GM18870 (cell line): ENCODE data around the gene BRAF.
"Not testable (repeated sequence)": the region's sequence is repeated elsewhere in the genome, so short reads cannot be mapped to it uniquely, and the experiment has no call there.

ENCODE experiments used
- ATAC-seq: cut with Tn5 transposase; IDR thresholded peaks from one replicate; pipeline ENCODE4 v1.9.1; 2021; ENCODE audit warnings: moderate library complexity; ENCODE audit not compliant: unreplicated experiment

The BRAF gene

DNA sequence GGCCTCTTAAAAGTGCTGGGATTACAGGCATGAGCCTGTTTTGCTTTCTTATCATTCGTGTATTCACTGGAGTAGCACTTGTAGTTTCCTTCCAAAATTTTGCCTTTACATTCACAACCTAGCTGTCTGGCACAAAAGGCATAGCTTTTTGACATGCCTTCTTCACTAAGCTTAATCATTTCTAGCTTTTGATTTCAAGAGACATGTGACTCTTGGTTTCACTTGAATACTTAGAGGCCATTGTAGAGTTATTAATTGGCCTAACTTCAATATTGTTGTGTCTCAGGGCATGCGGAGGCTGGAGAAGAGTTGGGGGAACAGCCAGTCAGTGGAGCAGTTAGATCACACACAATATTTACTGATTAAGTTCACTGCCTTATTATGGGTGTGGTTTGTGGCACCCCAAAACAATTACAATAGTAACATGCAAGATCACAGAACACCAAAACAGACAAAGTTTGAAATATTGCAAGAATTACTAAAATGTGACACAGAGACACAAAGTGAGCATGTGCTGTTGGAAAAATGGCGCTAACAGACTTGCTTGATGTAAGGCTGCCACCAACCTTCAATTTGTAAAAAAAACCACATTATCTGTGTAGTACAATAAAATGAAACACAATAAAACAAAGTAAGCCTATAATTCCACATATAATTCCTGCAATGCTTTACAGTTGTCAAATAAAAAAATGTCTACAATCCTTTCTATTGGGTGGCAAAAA is 43.1 kb downstream of the BRAF start:
- no peak for ATAC-seq

DNA sequence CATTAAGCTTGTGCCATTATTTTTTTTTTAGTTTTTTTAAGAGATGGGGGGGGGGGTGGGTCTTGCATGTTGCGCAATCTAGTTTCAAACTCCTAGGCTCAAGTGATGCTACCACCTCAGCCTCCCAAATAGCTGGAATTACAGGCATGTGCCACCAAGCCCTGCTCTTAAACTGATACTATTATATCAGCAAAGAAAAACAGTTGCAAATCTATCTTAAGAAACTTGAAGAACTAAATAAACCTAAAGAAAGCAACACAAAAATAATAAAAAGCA is 47.5 kb downstream of the BRAF start:
- no peak for ATAC-seq

DNA sequence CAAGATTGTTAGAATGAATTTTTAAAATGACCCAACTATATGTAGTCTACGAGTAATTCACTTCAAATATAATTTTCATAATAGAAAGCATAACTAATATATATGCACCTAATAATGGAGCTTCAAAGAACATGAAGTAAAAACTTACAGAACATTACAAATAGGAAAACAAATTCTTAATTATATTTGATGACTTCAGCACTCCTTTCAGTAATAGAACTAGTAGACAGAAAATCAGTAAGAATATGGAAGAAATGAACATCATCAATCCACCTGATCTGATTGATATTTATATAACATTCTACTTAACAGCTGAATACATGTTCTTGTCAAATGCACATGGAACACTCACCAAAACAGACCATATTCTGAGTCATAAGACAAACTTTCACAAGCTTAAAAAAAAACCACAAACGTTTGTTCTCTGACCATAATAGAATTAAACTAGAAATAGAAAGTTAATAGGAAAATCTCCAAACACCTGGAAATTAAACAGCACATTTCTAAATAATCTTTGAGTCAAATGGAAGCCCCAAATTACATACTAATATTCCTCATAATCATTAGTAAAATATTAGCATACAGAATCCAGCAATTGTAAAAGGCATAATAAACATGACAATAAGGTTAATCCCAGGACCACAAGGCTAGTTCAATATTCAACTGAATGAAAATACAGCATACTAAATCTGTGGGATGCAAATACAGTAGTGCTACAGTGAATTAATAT is 48.0 kb downstream of the BRAF start:
- peak; percentile 90 for ATAC-seq

DNA sequence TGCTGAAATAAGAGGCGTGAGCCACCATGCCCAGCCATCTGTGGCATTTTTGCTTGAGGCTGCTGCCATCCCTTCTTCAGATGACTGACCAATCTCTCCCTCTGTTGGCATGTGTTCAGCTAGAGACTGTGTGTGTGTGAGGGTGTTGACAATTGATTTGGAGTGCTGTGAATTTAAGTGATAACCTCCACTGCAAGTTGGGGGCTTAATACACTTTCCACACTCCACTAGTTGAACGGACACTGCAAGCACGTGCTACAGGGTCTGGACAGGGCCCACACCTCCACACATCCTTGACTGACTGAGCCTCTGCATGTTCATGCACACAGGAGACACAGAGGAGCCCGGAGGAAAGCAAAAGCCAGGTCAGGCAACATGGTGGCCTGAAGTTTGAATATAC is 51.3 kb downstream of the BRAF start:
- ATAC-seq: no peak

DNA sequence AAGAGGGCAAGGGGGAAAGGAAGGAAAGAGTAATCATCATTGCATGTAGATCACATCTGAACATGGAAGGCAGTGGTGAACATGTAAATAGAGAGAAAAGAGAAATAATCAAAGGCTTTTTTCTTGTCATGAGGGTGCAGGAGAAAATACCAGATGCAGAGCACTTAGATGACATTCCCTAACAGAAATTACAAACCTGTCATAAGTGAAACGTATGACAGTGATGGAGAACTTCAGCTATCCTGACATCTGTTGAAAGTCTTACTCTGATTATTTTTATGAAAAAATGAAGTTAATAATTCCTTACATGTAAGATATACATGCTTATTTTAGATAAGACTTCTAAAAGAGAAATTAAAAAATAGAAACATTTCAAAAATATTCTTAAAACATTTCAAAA is 54.7 kb downstream of the BRAF start:
- no peak for ATAC-seq

DNA sequence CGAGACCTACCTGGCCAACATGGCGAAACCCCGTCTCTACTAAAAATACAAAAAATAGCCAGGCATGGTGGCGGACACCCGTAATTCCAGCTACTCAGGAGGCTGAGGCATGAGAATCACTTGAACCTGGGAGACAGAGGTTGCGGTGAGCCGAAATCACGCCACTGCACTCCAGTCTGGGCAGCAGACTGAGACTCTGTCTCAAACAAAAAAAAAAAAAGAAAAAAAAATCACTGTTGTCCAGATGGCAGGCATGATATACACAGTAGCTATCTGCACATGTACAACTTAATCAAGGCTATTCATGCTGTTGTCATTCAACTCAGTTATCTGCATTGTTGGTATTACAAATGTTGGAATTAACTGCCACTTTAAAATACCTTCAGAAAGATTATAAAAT is 55.3 kb downstream of the BRAF start:
- no peak for ATAC-seq

DNA sequence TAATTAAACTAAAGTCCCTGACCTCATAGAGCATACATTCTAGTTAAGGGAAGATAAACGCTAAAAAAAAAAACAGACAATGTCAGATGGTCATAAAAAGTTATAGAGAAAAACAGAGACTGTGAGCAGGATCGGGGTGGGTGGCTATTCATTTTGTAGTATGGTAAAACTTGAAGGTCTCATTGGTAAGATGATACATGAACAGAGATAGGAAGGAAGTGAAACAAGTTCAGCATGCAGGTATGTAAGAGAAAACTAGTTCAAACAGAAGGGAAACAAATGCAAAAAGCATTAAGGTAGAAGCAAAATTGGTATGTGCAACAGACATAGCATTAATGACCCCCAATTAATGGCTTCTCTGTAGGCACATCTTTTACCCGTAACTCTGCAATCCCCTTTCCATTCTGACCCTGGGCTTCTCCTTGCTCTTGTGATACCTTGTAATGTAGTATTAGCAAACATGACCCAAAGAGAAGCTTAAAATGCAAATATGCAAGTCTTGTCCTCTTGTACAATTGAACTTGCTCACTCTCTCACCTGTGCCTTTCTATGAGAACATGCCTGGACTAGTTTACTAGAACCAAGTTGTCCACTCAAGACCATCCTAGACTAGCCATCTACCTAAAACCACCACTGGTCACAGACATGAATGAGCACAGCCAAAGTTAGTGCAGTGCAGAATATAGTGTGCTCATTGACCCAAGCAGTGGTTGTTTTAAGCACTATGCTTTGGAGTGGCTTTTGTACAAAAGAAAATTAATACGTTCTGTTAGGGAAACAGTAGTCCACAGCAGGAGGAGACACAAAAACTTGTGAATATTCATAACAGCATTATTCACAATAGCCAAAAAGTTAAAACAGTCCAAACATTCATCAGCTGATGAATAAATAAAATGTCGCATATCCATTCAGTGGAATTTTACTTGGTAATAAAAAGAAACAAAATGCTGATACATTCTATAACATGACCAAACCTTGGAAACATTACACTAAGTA is 57.0 kb downstream of the BRAF start:
- ATAC-seq: no peak

DNA sequence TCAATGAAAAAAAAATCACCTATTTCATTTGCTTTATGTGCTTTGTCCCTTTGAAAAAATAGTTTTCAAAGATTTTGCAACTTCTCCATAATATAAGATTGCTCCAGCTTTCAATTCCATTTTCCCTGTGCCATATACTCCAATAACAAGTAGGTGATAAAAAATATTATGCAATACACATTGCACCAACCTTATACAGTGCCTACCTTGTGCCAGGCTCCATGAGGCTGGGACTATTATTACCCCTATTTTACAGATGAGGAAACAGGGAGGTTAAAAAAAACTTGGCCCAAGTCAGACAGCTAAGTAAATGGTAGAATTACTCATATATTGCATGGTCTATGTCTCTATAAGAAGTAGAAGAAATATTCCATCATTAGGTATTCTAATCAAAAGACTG is 57.8 kb downstream of the BRAF start:
- ATAC-seq: no peak

DNA sequence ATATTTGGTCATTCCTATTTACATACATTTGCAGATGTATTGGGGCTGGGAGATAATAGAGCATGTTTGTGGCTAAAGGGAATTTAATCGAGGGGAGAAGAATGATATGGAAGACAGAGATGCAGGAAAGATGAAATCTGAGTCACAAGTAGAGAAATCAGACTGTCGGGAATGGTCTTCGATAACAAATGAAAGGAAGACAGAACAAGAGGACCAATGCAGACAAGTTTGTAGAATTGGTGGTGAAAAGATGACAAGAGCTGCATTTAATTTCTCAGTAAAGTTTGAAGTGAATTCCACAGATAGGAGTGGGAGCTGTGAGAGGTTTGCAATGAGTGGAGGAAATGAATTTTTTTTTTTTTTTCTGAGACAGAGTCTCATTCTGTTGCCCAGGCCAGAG is 60.0 kb downstream of the BRAF start:
- ATAC-seq: no peak

DNA sequence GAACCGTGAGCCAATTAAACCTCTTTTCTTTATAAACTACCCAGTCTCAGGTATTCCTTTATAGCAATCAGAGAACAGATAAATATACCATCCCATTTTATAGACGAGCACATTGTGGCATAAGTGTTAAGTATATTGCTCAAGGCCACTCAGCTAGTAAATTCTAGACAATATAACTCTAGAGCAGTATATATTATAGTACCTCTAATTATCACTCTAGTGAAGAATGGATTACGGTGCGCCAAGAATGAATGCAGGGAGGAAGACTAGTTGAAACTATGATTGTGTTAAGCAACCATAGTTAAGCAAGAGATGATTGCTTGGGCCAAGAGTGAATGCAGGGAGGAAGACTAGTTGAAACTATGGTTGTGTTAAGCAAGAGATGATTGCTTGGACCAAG is 60.9 kb downstream of the BRAF start:
- ATAC-seq: no peak

DNA sequence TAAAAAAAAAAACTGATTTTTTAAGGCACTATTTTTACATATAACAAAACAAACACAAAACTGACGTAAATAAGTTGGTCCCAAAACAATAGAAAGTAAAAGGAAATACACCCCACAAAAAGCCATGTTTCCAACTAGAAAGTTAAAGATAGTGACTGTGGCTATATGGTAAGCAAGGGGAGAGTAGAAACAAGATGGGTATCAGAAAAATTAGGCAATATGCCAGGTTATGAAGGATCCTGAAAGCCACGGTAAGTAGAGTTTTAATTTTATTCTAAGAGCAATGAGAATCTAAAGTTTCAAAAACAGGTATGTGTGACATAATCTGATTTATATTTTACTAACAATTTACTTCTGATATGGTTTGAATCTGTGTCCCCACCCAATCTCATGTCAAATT is 61.5 kb downstream of the BRAF start:
- no peak for ATAC-seq

DNA sequence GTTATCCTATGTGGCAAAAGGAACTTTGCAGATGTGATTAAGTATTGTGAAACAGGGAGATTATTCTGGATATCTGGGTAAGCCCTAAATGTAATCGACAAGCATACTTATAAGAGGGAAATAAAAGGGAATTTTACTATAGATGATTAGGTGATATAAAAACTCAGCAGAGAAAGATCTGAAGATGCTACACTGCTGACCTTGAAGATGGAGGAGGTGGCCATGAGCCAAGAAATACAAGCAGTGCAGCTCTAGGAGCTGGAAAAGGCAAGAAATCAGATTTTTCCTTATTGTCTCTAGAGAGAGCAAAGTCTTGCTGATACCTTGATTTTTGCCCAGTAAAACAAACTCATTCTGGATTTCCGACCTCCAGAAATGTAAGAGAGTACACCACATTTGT is 67.7 kb downstream of the BRAF start:
- ATAC-seq: no peak

DNA sequence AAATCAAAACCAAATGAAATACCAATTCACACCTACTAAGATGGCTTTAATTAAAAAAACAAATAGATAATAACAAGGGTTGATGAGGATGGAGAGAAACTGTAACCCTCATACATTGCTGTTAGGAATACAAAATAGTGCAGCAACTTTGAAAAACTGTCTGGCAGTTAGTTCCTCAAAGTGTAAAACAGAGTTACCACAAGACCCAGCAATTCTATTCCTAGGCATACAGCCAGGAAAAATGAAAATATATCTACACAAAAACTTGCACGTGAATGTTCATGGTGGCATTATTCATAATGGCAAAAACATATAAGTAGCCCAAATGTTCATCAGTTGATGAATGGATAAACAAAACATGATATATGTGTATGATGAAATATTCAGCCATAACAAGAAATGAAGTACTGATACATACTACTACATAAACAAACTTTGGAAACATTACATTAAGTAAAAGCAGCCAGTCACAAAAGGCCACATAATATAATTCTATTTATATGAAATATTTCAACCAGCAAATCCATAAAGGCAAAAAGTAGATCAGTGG is 83.5 kb downstream of the BRAF start:
- ATAC-seq: no peak

DNA sequence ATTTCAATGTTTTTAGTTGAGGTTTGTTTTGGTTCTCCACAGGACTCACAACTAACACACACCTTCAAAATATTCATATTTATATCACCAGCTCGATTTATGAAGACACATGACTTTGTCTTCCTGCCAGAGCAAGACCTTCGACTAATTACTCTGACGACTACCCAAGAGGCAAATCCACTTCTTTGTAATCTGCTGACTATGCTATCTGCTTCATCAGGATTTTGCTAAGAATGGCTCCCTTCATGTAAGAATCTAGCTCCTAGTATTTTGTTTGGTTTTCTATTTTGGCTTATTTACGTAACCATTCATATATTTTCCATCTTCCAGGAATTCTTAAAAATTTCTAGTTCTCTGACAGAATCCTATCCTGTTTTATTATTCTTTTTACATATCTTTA is 93.0 kb downstream of the BRAF start:
- ATAC-seq: no peak

DNA sequence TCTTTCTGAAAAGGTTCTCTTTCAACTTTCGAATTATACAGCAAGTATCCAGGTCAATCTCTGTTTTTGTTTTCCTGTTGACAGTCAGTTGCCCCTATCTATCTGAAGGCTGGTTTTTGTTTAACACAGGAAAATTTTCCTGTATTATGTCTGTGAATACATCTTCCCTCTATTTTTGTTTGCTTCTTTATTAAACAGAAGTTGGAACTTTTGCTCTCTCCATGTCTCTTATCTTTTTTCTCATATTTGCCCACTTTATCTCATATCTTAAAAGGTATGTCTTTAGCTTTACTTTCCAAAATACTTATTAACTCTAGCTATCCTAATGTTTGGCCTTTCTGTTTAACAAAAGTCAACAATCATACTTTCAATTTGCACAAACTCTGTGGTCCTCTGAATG is 95.0 kb downstream of the BRAF start:
- ATAC-seq: no peak

DNA sequence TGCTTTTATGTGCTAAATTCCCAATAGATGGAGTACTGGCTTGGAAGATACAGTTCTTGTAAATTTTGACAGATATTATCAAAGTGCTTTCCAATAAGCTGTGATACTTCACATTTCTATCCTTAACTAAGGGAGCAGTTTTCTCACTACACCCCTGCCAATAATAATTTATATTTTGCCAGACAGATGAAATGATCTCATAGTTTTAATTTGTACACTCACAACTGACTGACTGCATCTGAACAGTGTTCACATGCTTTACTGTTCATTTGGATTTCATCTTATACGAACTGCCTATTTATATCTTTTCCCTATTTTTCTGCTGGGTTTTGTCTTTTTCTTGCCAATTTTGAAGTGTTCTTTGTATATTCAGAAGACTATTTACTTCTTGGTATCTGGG is 96.0 kb downstream of the BRAF start:
- ATAC-seq: no peak

DNA sequence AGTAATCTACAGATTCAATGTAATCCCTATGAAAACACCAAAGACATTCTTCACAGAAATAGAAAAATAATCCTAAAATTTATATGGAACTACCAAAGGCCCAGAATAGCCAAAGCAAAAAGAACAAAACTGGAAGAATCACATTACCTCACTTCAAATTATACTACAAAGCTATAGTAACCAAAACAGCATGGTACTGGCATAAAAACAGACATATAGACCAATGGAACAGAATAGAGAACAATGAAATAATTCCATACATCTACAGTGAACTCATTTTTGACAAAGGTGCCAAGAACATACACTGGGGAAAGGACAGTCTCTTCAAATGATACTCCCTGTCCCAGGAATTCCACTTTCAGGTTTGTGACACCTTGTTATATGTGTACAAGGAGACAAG is 107.3 kb downstream of the BRAF start:
- not testable (repeated sequence) for ATAC-seq

DNA sequence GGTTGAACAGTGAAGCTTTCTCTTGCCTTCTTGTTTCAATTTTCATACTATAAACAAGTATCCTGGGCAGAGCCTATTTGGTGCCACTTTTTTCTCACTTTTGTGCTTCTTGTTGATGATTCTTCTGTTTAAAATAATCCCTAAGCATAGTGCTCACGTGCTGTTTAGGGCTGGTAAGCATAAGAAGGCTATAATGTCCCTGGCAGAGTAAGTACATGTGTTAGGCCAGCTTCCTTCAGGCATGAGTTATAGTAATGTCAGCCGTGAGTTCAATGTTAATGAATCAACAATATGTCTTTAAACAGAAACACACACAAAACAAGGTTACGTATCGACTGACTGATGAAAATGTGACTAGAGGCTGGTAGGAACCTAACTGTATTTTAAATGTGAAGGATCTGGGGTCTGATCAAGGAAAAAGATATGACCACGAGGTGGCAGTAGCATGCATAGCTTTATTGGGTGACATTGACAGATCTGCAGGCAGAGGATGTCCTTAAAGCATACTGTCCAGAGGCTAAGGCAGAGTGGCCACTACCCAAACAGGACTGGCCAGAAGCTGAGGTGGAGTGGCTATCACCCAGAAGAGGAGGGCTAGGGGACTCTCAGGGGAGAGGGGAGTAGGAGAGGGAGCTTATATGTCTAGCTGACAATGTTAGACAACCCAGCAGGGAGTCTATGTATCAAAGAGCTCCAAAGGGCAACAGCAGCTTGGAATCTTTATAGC is 113.7 kb downstream of the BRAF start:
- peak; percentile 68 for ATAC-seq

DNA sequence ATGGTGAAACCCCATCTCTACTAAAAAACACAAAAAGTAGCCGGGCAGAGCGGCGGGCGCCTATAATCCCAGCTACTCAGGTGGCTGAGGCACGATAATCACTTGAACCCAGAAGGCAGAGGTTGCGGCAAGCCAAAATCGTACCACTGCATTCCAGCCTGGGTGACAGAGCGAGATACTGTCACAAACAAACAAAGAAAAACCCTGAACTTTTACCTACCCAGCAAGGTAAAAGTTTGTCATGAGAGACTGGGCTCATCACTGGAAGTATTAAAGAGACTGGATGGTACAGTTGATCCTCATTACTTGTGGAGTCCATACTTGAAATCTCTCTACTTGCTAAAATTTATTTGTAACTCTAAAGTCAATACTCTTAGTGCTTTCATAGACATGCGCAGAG is 114.3 kb downstream of the BRAF start:
- no peak for ATAC-seq

DNA sequence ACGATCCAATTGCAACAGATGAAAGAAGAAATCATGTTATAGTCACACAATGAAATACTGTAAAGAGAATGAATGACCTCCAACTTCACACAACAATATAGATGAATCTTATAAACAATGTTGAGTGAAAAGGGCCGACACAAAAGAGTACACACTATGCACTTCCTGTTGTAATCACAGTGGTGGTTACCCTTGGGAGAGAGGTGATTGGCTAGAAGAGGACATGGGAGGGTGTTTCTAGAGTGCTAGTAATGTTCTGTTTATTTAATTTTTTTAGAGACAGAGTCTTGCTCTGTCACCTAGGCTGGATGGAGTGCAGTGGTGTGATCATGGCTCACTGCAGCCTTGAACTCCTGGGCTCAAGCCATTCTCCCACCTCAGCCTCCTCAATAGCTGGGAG is 145.8 kb downstream of the BRAF start:
- no peak for ATAC-seq

DNA sequence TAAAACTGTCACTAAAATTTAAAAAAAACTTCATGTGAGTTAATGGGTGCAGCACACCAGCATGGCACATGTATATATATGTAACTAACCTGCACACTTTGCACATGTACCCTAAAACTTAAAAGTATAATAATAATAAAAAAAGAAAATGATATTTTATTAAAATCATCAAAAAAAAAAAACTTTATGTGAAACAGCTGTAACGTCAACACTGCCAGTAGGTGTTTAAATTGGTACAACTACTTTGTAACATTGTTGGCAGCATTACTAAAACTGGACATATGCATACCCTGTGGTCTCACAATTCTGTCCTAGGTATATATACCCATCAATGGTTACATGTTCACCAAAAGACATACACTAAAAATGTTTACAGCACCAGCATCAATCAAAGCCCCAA is 146.2 kb downstream of the BRAF start:
- ATAC-seq: no peak
